SK-N-MC (cell line): ENCODE measurements around the gene ITGA7.

Experiments used
- EZH2 ChIP-seq: fragments of 200-600 bp; sonication (generic); IDR thresholded peaks from one replicate; pipeline ENCODE4 v1.6.1; 2017; ENCODE audit warnings: antibody characterized with exemption
- FOXP2 ChIP-seq: optimal IDR thresholded peaks from 2 replicates; pipeline ENCODE3; 2011; ENCODE audit warnings: mild to moderate bottlenecking, moderate library complexity; ENCODE audit not compliant: insufficient read depth; ENCODE audit errors: extremely low read length, control extremely low read depth
- POLR2AphosphoS5 ChIP-seq: IDR thresholded peaks from 2 replicates; pipeline ENCODE4 v1.6.1; 2012; ENCODE audit warnings: mild to moderate bottlenecking, low read depth, low read length, borderline replicate concordance

DNA sequence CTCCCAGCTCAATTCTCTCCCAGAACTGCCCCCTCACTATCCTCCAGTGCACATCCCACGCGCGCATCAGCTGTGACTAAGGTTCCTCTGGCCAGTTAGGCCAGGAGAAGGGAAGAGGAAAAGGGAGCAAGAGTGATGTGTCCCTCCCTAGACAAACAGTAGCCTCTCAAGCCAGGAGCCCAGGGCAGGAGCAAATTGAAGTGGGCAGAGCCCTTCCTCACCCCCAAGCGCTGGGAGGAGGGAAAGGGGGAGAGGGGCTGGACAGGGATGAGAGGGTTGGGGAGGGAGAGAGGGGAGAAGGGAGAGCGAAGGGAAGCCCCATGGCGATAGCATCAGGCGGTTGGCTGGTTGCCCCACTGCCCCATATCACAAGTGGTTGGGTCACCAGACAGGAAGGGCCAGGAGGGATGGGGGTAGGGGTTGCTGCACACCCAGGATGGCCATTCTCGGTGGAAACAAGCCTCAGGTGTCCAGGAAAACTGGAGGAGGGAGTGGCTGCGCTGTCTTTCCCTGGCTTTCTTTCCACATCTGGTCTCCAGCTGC is 20.0 kb upstream of the ITGA7 start:
- TF ChIP-seq POLR2AphosphoS5 = no peak
- TF ChIP-seq EZH2 = no peak
- TF ChIP-seq FOXP2 = no peak
